Camera-type eye (tissue), 1 donor: Measurements from ENCODE around the gene ERCC6. TPM values are rescaled to one million over a fixed set of nuclear protein-coding genes. Genes with fewer than 3 reads are reported as not detected.

Source experiments
- total RNA-seq: library from RNA; depleted of rRNA; stranded (reverse); fragments of >200 nt; gene quantifications from one replicate; pipeline ENCODE4 v1.2.3, GENCODE V29; 2014

Gene ERCC6
- 35.5 TPM for total RNA-seq

GRCh38 chr10:49538381-49539319 lies at the start of gene ERCC6:
Gene ERCC6, minus strand, starts transcription at chr10:49539121.

Other genes with a start within 250 kb of the ERCC6 start
- gene C10orf71, start 240.0 kb downstream of the ERCC6 start, total RNA-seq, result 2.1 TPM
- gene DRGX, start 143.0 kb downstream of the ERCC6 start, total RNA-seq, result 1.3 TPM
- 1.3 TPM for gene SLC18A3, start 71.2 kb upstream of the ERCC6 start, total RNA-seq
- gene CHAT, start 74.9 kb upstream of the ERCC6 start, total RNA-seq, result 1.8 TPM
- not detected for gene C10orf53, start 140.5 kb upstream of the ERCC6 start, total RNA-seq
- gene OGDHL, start 223.2 kb upstream of the ERCC6 start, total RNA-seq, result 15.8 TPM